Stimulated activated CD8-positive, alpha-beta memory T cell treated with anti-CD3 and anti-CD28 coated beads, Interleukin-12 subunit alpha, Interleukin-12 subunit beta, amount 100 ng/mL, for 24 hours (primary cell): ENCODE data around the gene HOXB4.

Experiments
- DNase-seq: peaks from one replicate; pipeline ENCODE4 v3.0.0-alpha.2; 2020; ENCODE audit errors: extremely low read depth

HOXB4 gene

GRCh38 chr17:48589831-48590606 is 11.9 kb upstream of the HOXB4 start, which contains the start of gene HOXB3:
TSS of gene HOXB3 (minus strand) at chr17:48590241. CDS start at chr17:48552474, 37,767 bp downstream.
- DNase-seq, result no peak

DNA sequence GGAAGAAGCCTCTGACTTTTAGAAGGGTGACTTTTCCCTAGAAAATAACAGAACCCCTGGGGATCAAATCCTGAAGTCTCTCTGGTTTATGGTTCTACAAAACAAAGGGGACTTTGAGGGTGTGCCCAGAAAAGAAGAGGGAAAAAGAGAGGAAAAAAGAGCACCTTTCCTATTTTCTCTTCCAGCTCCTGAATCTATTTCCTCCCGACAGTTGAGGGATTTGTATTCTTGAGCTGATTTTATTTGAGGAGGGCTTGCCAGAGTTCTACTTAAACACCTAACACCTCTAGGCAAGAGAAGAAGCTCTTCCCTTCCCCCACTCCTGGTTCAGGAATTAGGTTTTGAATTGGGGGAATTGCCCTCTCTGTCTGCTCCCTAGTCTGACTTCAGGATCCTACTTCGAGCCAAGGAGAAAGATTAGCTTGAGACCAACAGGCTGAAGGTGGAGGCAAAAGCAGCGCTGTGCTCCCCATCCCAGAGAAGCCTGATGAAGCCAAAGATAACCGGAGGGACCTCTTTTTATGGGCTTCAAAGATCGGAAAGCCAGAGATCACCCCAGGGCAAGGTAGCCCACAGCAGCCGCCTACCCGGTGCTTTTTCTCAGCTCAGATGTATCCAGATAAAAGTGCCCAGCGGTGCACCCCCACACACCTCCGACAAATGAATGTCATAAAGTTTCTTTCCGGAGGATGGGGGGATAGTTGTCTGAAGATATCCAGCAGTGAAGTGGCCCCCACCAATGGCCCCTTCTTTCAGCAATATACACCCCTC is 11.1 kb upstream of the HOXB4 start:
- DNase-seq, result no peak

DNA sequence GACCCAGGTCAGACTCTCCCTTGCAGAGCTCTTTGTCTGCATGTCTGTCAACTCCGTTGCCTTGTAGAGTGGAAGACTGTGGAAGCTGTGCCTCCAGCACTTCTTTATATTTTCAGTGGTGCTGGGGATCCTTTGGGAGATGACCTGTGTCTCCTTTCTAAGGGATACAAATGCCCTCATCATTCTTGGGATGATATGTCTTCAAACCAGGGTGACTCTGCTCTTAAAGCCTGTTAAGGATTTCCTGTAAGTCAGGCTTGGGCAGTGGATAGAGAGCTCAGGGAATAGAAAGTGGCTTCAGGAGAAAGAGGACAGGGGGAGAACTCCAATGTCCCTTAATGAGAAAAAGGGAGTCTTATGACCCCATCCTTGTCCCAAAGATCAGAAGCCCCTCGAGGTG is 10.4 kb upstream of the HOXB4 start:
- no peak for DNase-seq

DNA sequence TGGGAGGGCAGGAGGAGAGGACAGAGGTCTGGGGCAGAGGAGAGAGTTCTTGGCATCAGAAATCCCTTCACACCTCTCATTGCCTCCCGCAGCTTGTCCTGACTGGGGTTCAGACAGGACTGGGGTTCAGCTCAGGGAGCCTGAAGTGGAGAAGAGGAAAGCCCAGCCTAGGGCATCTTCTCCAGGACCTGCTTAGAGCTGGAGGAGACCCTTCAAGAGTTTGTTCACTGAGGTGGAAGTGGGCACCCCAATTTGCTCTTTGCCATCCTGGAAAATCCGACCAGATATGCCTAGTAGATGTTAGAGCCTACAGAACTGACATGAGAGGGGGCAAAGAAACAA is 9.9 kb upstream of the HOXB4 start:
- no peak for DNase-seq

GRCh38 chr17:48587276-48588073 is 9.3 kb upstream of the HOXB4 start:
- no peak for DNase-seq

DNA sequence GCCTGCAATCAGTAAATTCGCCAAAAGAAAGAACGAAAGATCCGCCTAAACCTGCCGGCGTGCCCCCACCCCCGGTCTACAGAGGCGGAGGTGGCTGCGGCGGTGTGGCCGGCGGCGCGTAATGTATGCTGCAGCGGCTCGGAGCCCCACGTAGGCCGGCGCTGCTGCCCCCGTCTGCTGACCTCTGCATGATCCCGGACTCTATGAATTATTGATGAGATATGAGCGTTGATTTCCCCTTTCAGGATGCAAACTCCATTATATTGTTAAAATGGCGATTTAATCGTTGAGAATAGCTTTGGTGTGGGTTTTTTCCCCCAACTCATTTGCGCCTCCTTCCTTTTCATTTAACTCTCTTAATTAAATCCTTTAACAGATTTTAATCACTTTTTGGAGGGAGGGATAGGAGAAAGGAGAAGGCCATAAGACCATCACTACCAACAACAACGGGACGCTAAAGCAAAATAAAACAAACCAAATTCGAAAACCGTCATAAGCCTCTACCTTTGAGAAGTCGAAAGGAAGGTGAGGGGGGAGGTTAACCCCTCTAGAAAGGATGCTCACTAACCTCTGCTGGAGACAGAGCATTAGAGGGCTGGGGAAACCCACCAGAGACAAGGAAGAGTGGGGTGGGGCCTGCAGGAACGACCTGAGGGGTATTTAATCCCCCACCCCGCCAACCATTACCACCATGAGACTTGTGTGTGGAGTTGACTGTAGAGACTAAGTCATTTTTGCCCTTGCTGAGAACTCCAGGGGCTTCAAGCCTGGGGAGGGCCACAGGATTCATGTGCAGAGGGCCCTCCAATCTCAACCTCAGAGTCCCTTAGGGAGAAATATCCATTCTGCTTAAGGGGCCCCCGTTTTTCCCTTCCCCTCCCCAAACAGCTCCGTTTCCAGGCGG is 8.5 kb upstream of the HOXB4 start:
- DNase-seq, result no peak

DNA sequence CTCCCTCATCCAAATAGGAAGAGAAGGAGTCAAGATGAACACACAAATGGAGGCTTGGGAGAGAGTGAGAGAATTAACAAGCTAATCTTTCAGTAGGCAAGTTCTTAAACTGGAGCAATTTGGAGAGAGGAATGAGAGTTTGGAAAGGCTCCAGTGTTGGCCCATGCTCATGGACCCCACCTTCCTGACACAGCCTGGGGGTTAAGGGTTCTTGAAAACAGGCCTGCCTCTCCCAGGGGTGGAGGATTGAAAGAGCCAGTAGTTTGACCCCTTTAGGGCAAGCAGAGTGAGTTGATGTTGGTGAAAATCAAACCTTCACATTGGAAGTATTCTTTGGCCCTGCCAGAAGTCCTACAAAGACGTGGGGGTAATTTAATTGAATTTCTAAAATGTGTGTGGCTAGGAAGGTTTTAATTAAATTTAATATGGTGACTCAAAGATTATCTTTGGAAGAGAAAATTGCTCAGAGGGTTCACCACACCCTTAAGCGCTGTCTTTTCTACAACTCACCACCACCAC is 6.1 kb upstream of the HOXB4 start:
- DNase-seq, result no peak

DNA sequence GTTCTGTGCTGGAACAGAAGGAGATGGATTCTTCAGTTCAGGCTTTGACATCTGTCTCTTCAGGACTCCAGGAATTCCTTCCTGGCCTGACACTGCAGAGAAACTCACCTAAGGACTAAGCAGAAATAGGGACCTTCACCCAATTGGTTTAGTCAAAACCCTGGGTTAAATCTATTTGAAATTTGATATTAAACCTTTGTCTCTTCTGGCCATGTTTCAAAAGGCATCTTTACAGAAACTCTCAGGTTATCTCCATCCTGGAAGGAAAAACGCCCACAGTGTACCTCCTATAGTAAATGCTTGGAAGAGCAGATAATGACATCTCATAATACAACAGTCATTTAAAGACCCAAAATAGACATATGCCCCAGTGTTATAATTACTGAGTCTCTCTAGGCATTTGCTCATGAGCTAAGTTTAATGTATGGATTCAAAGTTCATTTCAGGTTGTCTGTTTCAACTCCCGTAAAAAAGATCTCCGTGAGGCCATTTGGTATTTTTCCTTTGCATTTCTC is 5.6 kb upstream of the HOXB4 start:
- DNase-seq, result no peak

GRCh38 chr17:48582750-48583069 is 4.6 kb upstream of the HOXB4 start:
- DNase-seq, result no peak

DNA sequence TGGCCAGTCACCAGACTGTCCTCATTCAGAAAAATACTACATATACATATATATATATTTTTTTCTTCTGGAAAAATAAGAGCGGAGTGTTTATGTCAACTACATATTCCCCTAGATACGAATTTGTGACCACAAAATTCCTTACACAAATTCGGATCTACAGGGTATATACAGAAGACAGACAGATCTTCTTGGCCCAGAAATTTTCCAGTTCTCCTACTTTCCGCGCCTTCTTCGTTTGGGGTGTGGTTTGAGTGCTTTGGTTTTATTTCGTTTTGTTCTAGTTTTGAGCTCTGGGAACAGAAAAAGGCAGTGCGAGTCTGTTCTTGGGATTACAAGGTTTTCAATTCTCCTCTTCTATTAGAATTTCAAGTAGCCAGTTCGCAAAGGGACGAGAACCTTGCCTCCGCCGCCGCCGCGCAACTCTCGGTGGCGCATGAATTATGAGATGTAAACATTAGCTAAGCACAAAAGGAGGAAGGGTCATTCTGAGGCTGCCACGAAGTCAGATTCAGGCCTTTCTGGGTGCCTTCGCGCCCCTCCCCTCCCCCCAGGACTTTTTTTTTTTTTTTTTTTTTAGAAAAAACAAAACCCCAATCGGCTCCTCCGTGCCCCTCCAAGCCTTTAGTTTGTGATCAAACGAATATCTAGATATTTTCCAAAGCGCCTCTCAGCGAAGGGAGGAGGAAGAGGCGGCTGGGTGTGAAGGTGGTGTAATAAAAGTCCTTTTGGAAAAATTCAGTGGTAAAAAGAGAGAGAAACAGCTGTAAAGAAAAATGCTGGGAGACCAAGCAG is 1.8 kb upstream of the HOXB4 start:
- no peak for DNase-seq

- no peak for DNase-seq
Observed at GRCh38 chr17:48579471-48579759, 1.3 kb upstream of the HOXB4 start.

DNA sequence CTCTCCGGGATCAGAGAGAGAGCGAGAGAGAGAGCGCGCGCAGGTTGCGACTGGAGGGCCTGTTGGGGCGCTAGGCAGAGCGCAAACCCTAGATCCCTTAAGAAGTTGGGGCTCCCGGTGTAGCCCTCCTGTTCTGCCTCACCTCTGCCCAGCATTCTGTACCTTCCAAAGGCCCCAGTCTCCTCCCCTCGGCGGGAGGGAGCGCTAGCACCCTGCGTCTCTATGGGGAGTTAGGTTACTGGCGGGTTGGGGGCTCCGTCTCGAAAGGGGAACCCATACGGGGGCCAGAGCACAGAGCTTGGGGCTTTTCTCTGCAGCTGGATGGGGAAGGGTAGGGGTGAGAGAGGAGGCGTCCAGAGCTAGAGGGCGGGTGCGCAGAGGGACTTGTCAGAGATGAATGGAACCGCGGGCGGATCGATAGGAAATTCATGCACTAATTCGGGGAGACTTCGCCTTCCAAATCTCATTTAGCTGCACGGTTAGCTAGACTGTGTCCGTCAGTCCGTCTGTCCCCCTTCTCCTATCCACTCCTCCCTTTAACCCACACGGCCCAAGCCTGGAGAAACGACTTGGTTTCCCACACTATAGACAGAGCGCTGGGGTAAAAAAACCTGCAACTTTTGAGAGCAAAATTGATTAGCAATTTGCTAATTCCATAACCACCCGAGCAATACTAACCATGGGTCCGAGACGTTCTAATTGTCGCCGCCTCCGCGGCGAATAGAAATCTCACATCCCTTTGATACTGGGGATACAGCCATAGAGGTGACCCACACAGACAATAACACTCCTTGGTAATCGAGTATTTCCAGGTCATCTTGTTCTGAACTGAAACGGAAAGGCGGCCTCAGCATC is 693 bp upstream of the HOXB4 start:
- DNase-seq, result no peak

GRCh38 chr17:48577330-48577945 is 712 bp downstream of the HOXB4 start:
- DNase-seq, result no peak

- no peak for DNase-seq
Observed at GRCh38 chr17:48576479-48577309, 1.5 kb downstream of the HOXB4 start.

DNA sequence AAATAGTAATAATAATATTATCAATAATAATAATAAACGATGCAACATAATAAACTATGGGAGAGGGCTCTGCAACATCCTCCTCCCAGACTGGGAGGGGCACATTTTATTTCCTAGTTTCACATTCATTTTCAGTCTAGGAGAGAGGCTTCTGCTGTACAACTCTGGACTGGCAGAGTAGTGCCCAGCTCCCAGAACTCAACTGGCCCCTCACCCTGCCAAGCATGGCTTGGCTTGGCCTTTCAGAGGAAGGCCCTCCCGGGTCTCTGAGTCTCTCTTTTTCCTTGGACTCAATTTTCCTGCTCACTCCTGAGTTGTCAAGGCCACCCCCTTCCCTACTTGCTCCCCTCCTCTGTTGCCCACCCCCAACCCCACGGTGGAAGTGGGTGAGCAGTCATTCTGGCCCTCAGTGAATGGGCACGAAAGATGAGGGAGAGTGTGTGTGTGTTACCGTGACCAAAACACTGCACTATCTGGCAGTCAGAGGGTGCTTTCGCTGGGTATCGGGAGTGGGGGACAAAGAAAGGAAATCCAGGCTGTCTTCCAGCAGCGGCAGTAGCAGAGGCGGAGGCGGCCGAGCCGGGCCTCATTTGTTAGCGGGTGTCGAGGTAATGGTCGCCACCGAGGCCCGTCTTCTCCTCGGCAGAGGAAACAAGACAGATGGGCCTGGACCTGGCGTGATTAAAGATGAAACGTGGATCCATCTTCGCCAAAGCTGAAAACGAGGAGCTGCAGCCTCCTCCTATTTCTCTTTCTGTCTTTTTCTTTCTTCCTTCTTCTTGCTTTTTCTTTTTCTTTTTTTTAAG is 2.3 kb downstream of the HOXB4 start:
- no peak for DNase-seq

GRCh38 chr17:48575066-48575582 is 3.0 kb downstream of the HOXB4 start:
- DNase-seq, result no peak

DNA sequence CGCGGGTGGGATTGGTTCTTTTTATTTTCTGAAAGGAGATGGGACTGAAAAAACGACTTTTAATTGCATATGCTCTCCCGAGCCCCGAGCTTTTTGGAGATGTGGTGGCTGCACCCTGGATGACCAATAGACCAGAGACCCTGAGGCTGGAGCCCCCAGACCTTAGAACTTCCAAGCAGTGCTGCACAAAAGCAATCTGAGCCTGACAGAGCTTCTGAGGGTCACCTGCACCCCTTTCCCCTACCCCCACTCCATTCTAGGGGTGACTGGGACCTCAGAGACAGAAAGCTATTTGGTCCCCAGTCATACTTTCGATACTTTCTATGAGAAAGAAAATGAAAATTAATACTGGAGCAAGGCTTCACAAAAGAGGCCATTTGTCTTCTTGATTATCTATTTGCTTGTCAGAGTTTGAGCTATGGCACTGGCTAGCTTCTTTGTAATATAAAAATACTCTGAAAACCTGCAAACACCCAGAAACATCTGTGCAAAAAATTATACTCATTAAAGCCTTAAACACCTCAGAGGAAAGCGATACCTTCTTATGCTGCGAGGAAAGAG is 3.6 kb downstream of the HOXB4 start:
- no peak for DNase-seq
